Chondrocyte (in vitro differentiated cells): ENCODE measurements around the gene TIMM8A. TPM values are rescaled to one million over a fixed set of nuclear protein-coding genes. Genes with fewer than 3 reads are reported as not detected.
"Not testable (repeated sequence)": the region's sequence is repeated elsewhere in the genome, so short reads cannot be mapped to it uniquely, and the experiment has no call there.

Source experiments
- DNase-seq: peaks from one replicate; pipeline ENCODE4 v3.0.0; 2021; ENCODE audit warnings: mixed read lengths, low spot score
- H3K27ac Mint-ChIP-seq: one replicate; pipeline ENCODE4 v1.8.0; 2021; ENCODE audit warnings: mild to moderate bottlenecking, moderate library complexity, mixed read lengths; ENCODE audit not compliant: unreplicated experiment
- H3K27me3 Mint-ChIP-seq: 2 replicates; pipeline ENCODE4 v1.8.0; 2021; ENCODE audit warnings: low read depth, mixed read lengths
- H3K36me3 Mint-ChIP-seq: 2 replicates; pipeline ENCODE4 v1.8.0; 2021; ENCODE audit warnings: low read depth, mixed read lengths
- H3K4me1 Mint-ChIP-seq: 2 replicates; pipeline ENCODE4 v1.8.0; 2021; ENCODE audit warnings: low read depth, mild to moderate bottlenecking, mixed read lengths
- H3K4me3 Mint-ChIP-seq: one replicate; pipeline ENCODE4 v1.8.0; 2021; ENCODE audit warnings: mild to moderate bottlenecking, moderate library complexity, mixed read lengths; ENCODE audit not compliant: unreplicated experiment
- H3K9me3 Mint-ChIP-seq: 2 replicates; pipeline ENCODE4 v1.8.0; 2021; ENCODE audit warnings: low read depth, mixed read lengths
- CTCF ChIP-seq: fragments of 200-600 bp; sonication (generic); IDR thresholded peaks from 2 replicates; pipeline ENCODE4 v1.5.0; 2021; ENCODE audit warnings: antibody characterized with exemption, mild to moderate bottlenecking, moderate library complexity
- total RNA-seq: library from RNA; stranded (reverse); gene quantifications from 3 replicates; pipeline ENCODE4 v1.2.1, GENCODE V29; 2021

Gene TIMM8A
- total RNA-seq, 1 donor from 2014 or later = 9.2 TPM

- DNase-seq = no peak
- no peaks in the 10 kb centered on the region for H3K9me3 Mint-ChIP-seq
Observed at GRCh38 chrX:101359966-101360365, 11.4 kb upstream of the TIMM8A start.

GRCh38 chrX:101357166-101357795 lies 8.7 kb upstream of the TIMM8A start:
- no peaks in the 10 kb centered on the region for H3K27me3 Mint-ChIP-seq
- no peak overlapping the region for H3K27ac Mint-ChIP-seq
- no peak for DNase-seq
- no peak overlapping the region for H3K4me3 Mint-ChIP-seq
- TF ChIP-seq CTCF = peak; percentile 52
- H3K9me3 Mint-ChIP-seq = peaks cover 3% of the 10 kb centered on the region
- no peaks in the 10 kb centered on the region for H3K4me1 Mint-ChIP-seq
- H3K36me3 Mint-ChIP-seq = no peaks in the 10 kb centered on the region

More at GRCh38 chrX:101359966-101360365, 11.4 kb upstream of the TIMM8A start:
- no peaks in the 10 kb centered on the region for H3K4me1 Mint-ChIP-seq
- H3K36me3 Mint-ChIP-seq = no peaks in the 10 kb centered on the region
- H3K27me3 Mint-ChIP-seq = no peaks in the 10 kb centered on the region
- no peak overlapping the region for H3K27ac Mint-ChIP-seq
- no peak for TF ChIP-seq CTCF
- no peak overlapping the region for H3K4me3 Mint-ChIP-seq

GRCh38 chrX:101349193-101349562 lies 636 bp upstream of the TIMM8A start:
- no peak for TF ChIP-seq CTCF
- peaks cover 6% of the 10 kb centered on the region for H3K4me1 Mint-ChIP-seq
- no peak for DNase-seq
- peaks cover 5% of the 10 kb centered on the region for H3K9me3 Mint-ChIP-seq
- peaks cover 2% of the 10 kb centered on the region for H3K36me3 Mint-ChIP-seq
- H3K4me3 Mint-ChIP-seq = peak overlapping the region; percentile 88
- H3K27me3 Mint-ChIP-seq = no peaks in the 10 kb centered on the region
- peak overlapping the region; percentile 75 for H3K27ac Mint-ChIP-seq

- Mint-ChIP-seq H3K4me1 (peaks cover 6% of the 10 kb centered on the region), H3K4me3 (peak overlapping the region; percentile 88), H3K36me3 (peaks cover 2% of the 10 kb centered on the region), H3K27me3 (no peaks in the 10 kb centered on the region), H3K9me3 (peaks cover 4% of the 10 kb centered on the region), H3K27ac (peak overlapping the region; percentile 75)
- DNase-seq = no peak
- no peak for TF ChIP-seq CTCF
Observed at GRCh38 chrX:101347859-101348451, 587 bp downstream of the TIMM8A start.

- H3K27ac Mint-ChIP-seq = no peak overlapping the region
- H3K9me3 Mint-ChIP-seq = peaks cover 23% of the 10 kb centered on the region
- no peaks in the 10 kb centered on the region for H3K4me1 Mint-ChIP-seq
- H3K4me3 Mint-ChIP-seq = no peak overlapping the region
- TF ChIP-seq CTCF = no peak
- H3K27me3 Mint-ChIP-seq = no peaks in the 10 kb centered on the region
- no peak for DNase-seq
- H3K36me3 Mint-ChIP-seq = no peaks in the 10 kb centered on the region
Observed at GRCh38 chrX:101337776-101338271, 10.7 kb downstream of the TIMM8A start.

GRCh38 chrX:101334310-101334709 lies 14.2 kb downstream of the TIMM8A start:
- not testable (repeated sequence) for H3K4me1 Mint-ChIP-seq, H3K36me3 Mint-ChIP-seq, H3K27ac Mint-ChIP-seq, H3K4me3 Mint-ChIP-seq, DNase-seq, H3K27me3 Mint-ChIP-seq
- peaks cover 34% of the 10 kb centered on the region for H3K9me3 Mint-ChIP-seq

- H3K4me1 Mint-ChIP-seq, H3K36me3 Mint-ChIP-seq, H3K27me3 Mint-ChIP-seq, DNase-seq, H3K27ac Mint-ChIP-seq, H3K4me3 Mint-ChIP-seq: not testable (repeated sequence)
- peaks cover 16% of the 10 kb centered on the region for H3K9me3 Mint-ChIP-seq
Observed at GRCh38 chrX:101326600-101326999, 21.9 kb downstream of the TIMM8A start.
